Measurements from ENCODE around the gene NCAM1.
A peak's percentile ranks its signal among the peaks of the same experiment; 100 is the strongest.

Gene NCAM1

DNA sequence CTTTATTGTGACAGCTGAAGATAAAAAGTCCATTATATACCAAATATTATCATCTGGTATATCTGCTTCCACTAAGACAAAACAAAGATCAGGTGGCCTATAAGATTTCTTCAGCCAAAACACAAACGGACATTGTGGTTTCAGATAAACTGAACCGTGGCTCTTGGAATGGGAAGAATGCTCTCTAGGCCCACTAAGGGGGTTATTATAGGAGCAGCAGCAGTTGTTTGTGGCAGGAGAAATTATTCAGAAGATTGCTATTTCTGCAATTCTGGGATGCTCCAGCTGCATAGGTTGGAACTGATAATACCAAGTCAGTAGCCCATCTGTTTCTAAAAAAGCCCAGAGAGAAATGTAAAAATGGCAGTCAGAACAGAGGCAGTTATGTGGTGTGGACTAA lies 145.3 kb downstream of the NCAM1 start:
- TF ChIP-seq, protein P1, sequence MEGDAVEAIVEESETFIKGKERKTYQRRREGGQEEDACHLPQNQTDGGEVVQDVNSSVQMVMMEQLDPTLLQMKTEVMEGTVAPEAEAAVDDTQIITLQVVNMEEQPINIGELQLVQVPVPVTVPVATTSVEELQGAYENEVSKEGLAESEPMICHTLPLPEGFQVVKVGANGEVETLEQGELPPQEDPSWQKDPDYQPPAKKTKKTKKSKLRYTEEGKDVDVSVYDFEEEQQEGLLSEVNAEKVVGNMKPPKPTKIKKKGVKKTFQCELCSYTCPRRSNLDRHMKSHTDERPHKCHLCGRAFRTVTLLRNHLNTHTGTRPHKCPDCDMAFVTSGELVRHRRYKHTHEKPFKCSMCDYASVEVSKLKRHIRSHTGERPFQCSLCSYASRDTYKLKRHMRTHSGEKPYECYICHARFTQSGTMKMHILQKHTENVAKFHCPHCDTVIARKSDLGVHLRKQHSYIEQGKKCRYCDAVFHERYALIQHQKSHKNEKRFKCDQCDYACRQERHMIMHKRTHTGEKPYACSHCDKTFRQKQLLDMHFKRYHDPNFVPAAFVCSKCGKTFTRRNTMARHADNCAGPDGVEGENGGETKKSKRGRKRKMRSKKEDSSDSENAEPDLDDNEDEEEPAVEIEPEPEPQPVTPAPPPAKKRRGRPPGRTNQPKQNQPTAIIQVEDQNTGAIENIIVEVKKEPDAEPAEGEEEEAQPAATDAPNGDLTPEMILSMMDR (IDR thresholded peaks at IDR 0.05; ENCODE audit: insufficient read depth, low read depth, low read length, missing control alignments) = no peak
- no peak for DNase-seq (ENCODE audit: low read depth)
- H3K4me3 ChIP-seq (ENCODE audit: low read length) = no peak overlapping the region

DNA sequence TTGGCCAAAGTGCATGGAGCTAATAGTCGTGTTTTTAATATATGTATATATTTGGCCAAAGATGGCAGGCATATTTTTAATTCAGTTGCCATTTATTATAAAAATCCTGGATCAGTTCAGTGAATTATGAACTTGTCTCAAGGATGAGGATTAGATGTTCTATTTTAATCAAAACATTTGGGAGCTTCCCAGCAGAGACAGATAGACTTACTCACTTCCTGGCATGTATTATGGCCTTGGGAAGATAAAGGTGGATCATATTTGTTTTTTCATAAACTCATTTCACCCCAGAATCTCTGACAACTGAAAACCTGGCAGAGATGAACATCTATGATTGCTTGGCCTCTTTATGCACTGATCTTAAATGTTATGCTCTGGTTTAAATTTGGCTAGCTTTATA lies 148.8 kb downstream of the NCAM1 start:
- H3K4me3 ChIP-seq (ENCODE audit: low read length) = no peak overlapping the region
- no peak for DNase-seq (ENCODE audit: low read depth)
- TF ChIP-seq, protein P1 (IDR thresholded peaks at IDR 0.05; ENCODE audit: insufficient read depth, low read depth, low read length, missing control alignments) = no peak

DNA sequence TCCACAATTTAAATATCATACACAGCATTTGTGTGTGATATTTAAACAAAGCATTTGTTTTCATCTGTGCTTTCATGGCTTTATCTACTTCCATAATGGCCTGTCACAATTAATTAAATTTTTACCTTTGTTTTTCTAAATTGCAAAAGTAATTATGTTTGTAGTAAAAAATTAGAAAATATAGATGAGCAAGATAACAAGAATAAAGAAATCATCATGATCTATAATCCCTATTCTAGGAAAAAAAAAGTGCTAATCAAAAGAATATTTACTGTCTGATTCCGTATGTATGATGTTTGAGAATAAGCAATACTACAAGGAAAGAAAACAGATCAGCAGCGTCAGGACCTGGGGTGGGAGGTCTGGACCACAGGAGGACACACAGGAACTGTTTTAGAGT lies 149.9 kb downstream of the NCAM1 start:
- H3K4me3 ChIP-seq (ENCODE audit: low read length) = no peak overlapping the region
- no peak for DNase-seq (ENCODE audit: low read depth)
- TF ChIP-seq, protein P1 (IDR thresholded peaks at IDR 0.05; ENCODE audit: insufficient read depth, low read depth, low read length, missing control alignments) = no peak

DNA sequence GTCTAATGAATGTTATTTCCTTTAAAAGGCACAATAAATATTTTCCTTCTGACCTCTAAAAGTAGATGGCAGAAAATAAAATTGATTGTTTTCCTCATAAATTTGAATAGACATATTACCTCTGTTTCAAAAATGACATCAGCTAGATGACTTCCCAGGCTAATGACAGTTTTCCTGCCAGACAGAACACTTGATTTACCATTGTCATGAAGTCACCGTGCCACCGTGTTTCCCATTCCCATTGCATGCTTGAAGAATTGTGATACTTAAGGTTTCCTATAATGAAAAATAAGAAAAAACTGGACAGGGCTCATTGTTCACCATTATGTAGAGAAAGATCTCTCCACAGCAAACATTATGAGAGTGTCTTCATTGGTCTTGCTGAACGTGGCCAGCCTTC lies 151.1 kb downstream of the NCAM1 start:
- TF ChIP-seq, protein P1 (IDR thresholded peaks at IDR 0.05; ENCODE audit: insufficient read depth, low read depth, low read length, missing control alignments) = no peak
- DNase-seq (ENCODE audit: low read depth) = no peak
- H3K4me3 ChIP-seq (ENCODE audit: low read length) = no peak overlapping the region

DNA sequence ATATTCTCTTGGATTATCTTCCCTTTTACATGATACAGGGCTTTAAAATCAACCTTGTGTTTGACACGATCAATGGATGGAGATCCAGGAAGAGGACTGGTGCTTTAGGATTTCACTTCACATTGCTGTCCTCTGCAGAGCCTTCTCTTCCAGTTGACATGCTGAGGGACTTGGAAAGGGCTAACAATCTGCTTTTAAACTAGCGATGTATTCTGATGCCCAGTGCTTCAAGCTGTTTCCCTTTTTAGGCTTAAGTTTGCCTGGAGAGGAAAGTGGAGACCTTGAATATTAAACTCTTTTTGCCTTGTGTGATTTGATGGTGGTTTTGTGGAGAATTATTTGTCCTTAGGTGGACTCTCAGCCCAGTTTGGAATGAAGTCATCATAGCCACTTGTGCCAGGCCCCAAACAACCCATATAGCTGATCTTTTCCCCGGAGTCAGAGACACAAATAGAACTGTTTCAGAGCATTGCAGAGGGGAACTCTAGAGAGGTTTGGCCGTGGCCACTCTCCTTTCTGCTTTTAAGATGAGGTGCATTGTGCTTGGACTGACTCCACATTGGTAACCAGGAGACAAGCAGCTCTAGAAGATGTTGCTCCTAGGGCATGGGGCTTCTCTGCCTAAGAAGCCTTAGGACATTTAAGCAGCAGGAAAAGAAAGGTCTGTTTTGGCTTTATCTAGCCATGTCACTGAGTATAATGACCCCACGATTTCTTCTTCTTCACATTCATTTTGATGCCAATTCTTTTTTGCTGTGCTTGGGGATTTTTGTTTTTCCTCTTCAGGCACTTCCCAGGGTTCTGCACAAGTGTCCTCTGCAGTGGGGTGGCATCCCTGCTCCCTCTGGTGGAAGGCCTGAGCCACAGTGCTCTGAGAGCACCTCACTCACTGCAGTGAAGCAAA lies 152.8 kb downstream of the NCAM1 start:
- TF ChIP-seq, protein P1 (IDR thresholded peaks at IDR 0.05; ENCODE audit: insufficient read depth, low read depth, low read length, missing control alignments) = peak; percentile 86

DNA sequence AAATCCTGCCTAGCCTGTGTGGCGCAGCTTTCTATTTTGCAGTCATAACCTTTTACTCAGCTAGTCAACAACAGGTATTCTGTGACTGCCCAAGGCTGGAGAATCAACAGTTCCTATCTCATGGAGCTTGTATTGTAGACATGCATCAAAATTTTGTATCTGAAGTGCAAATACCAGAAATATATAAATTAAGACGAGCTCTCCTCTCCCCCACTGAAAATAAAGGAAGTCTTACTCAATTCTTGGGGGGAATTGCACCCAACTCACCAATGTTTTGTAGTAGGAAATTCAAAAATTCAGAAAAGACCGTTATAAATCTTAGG lies 153.4 kb downstream of the NCAM1 start:
- H3K4me3 ChIP-seq (ENCODE audit: low read length) = no peak overlapping the region
- TF ChIP-seq, protein P1 (IDR thresholded peaks at IDR 0.05; ENCODE audit: insufficient read depth, low read depth, low read length, missing control alignments) = no peak
- DNase-seq (ENCODE audit: low read depth) = no peak

More for the DNA sequence above, 152.8 kb downstream of the NCAM1 start:
- no peak overlapping the region for H3K4me3 ChIP-seq (ENCODE audit: low read length)
- DNase-seq (ENCODE audit: low read depth) = peak; percentile 60

DNA sequence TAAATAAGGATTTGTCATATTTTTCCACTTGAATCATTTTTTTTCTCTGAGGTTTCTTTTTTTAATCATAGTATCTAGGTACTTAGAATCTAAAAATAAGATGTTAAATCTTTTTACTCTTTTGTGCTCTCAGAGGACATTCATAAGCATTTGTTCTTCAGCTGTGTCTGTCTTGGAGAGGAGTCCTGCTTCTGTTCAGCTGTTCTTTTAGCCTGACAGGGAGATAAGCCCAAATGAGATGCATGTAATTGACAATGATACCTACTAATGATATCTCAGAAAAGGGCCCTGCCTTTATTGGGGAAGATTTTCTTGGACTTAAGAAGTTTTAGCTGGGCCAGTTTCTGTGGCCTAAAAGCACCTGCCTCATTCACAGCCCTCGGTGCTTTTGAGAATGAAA lies 156.9 kb downstream of the NCAM1 start:
- DNase-seq (ENCODE audit: low read depth) = no peak
- H3K4me3 ChIP-seq (ENCODE audit: low read length) = no peak overlapping the region
- TF ChIP-seq, protein P1 (IDR thresholded peaks at IDR 0.05; ENCODE audit: insufficient read depth, low read depth, low read length, missing control alignments) = no peak
